Loucy (cell line): ENCODE results near the gene USP11.

Experiments
- CTCF ChIP-seq: fragments of 200-600 bp; sonication (generic); conservative IDR thresholded peaks from 2 replicates; pipeline ENCODE4 v1.5.1; 2014; ENCODE audit warnings: mild to moderate bottlenecking, antibody characterized with exemption, low read length
- EZH2phosphoT487 ChIP-seq: fragments of 200-600 bp; IDR thresholded peaks from 2 replicates; pipeline ENCODE4 v1.6.1; 2018; ENCODE audit warnings: antibody characterized with exemption, mild to moderate bottlenecking, moderate library complexity, borderline replicate concordance

- TF ChIP-seq CTCF (no peak), EZH2phosphoT487 (no peak)
Measured at GRCh38 chrX:47187106-47187677, 45.6 kb upstream of the USP11 start.
